NCI-H1930 (cell line): ENCODE data around the gene MALSU1.

Experiments
- DNase-seq, 2 experiments: peaks; one replicate each; lab custom pipeline; 2025; lab: John Stamatoyannopoulos, UW

Gene MALSU1

GRCh38 chr7:23298885-23299769 lies at the start of gene MALSU1:
TSS of gene MALSU1 (plus strand) at chr7:23299339. CDS start at chr7:23299353, 14 bp downstream.
- peak; percentile 95 for DNase-seq

DNA sequence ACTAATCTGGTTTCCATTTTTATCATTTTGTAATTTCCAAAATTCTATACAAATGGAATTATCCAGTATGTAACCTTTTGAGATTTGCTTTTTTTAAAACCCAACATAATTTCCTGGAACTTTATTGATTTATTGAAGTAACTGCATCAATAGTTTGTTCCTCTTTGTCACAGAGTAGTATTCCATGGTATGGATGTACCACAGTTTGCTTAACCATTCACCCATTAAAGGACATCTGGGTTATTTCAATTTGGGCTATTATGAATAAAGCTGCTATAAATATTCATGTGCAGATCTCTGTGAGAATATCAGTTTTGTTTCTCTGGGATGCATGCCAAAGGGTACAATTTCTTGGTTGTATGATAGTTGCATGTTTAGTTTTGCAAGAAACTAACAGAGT lies 49.7 kb upstream of the MALSU1 start:
- no peak for DNase-seq

DNA sequence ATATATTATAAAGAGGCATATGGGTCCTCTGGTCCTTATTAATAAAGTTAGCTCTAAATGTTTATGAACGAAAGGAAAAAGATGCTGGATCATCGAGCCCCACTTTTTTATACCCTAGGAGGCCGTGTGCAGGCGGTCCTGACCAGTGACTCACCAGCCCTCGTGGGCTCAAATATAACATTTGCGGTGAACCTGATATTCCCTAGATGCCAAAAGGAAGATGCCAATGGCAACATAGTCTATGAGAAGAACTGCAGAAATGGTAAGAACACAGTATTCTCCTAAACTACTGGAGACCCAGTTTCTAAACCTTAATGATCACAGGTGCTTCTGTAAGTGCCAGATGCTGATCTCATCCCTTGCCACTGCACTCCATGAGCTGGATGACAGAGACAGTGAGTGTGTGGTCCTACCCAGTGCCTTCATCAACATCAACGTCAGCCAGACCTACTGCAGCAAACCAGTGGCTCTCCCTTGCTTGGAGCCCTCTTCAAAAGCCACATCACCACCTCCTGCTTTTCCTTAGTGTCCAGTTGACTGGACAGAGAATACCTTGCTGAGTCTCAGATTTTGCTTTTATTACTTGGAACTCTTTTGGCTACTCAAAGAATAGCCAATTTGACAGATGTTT lies 45.0 kb upstream of the MALSU1 start:
- DNase-seq = no peak

GRCh38 chr7:23256731-23257130 lies 42.4 kb upstream of the MALSU1 start:
- no peak for DNase-seq

- DNase-seq = no peak
These were observed 38.8 kb upstream of the MALSU1 start for GRCh38 chr7:23260371-23260770.

DNA sequence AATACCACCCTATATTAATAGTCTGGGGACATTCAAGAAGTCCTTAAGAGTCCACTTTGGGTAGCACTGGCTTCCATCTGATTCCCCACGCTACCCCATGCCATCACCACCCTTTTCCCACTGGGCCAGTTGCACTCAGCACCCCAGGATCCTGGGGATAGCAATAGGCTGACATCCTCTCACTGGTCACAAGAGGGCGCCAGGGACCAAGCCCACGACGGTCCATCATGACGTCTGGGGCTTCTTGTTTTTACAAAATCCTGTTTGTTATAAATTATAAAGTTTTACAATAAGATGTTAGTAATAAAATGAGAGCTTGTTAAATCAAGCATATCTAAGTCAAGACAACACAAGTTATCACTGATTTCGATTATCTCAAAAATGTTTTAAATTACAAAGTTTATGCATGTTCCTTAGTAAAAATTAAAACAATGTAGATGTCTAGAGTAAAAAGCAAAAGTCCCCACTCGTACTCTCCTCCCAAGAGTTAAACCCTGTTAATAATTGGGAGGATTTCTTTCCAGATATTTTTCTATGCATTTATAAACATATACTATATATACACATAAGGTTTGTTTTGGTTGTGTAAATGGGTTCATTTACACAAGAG lies 37.2 kb upstream of the MALSU1 start:
- peak; percentile 14 to 19 for DNase-seq

DNA sequence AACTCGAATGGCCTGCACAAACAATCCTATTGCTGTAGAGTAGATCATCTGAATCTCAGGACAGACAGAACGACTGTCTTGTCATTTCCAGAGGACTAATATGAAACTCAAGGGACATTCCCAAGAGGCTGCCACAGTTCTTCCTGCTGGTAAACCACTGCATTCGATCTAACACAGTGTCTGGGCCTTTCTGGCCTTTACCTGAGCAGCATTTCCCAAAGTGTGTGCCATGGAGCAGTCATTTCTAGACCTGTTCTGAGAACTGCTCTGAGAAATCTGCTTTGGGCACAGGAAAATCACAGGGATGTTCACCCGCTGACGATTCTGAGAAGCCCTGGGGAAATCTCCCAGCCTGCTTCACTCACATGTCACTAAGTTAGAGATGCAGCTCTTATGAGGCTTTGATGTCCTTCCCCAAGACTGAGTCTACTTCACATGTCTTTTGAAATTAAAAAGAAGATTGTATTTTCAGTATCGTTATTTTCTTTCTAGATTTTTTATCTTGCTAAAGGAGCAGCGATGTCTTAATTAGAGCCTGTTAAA lies 34.2 kb upstream of the MALSU1 start:
- no peak for DNase-seq

DNA sequence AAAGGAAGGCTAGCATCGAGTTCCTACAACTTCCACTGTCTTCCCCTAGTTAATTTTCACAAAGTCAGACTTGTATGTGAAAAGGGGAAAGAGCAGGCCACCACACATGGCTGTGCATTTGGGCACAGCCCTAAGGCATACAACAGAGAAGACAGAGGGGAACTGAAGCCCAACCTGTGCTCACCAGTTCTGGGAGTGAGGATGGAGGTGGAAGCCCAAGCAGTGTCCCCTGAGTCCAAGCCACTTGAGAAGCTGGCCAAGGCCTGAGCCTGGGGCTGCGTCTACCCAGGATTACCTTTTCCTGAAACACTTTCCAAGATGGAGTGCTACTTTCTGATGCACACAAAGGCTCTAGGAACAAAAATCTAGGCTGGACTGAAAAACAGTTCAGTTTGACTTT lies 32.2 kb upstream of the MALSU1 start:
- DNase-seq = no peak

GRCh38 chr7:23267357-23267756 lies 31.8 kb upstream of the MALSU1 start:
- no peak for DNase-seq

DNA sequence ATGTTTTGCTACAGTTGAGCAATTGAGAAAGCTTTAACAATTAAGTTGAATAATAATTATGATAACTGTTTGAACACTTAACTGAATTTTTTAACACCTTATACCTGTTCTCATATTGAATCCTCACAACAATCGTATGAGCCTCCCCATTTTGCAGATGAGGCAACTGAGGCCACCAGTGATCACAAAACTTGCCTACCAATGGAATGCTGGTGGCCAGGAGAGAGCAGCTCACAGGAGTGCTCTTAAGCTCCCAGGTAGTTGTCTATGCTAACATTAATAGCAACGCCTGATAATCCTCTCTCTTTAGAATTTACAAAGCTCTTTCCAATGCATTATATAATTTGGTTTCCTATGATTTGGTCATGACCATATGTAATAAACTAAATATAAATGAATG lies 31.0 kb upstream of the MALSU1 start:
- DNase-seq = no peak

GRCh38 chr7:23268746-23269145 lies 30.4 kb upstream of the MALSU1 start:
- no peak for DNase-seq

DNA sequence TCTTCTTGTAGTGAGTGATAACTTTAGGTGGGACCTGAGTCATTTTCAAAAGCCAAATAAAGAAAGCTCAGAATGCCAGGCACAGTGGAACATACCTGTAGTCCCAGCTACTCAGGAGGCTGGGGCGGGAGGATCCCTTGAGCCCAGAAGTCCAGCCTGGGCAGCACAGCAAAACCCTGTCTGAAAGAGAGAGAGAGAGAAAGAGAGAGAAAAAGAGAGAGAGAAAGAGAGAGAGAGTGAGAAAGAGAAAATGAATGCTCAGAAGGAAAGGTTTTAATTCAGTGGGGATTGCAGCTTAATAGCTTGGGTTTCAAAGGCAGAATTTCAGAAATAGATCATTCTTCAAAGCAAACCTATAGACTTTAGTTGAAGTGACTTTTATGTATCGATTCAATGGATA lies 26.9 kb upstream of the MALSU1 start:
- DNase-seq = no peak

- DNase-seq = peak; percentile 85
These were observed 26.0 kb upstream of the MALSU1 start for GRCh38 chr7:23273141-23273599.

DNA sequence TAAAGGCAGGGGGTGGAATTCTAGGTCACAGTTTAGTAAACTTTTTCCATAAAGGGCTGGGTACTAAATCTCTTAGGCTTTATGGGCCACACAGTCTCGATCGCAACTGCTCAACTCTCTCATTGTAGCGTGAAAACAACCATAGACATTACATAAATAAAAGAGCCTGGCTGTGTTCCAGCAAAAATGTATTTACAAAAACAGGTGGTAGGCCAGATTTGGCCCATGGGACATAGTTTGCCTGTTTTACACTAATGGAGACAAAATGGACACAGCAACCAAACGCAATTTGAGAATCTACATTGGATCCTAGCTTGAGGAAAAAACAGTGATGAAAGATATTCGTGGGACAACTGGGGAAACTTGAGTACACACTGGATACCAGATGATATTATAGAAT lies 23.2 kb upstream of the MALSU1 start:
- DNase-seq = peak in 1 of 2 experiments; percentile 68

GRCh38 chr7:23276376-23276775 lies 22.8 kb upstream of the MALSU1 start:
- no peak for DNase-seq

GRCh38 chr7:23276947-23277346 lies 22.2 kb upstream of the MALSU1 start:
- DNase-seq = no peak

DNA sequence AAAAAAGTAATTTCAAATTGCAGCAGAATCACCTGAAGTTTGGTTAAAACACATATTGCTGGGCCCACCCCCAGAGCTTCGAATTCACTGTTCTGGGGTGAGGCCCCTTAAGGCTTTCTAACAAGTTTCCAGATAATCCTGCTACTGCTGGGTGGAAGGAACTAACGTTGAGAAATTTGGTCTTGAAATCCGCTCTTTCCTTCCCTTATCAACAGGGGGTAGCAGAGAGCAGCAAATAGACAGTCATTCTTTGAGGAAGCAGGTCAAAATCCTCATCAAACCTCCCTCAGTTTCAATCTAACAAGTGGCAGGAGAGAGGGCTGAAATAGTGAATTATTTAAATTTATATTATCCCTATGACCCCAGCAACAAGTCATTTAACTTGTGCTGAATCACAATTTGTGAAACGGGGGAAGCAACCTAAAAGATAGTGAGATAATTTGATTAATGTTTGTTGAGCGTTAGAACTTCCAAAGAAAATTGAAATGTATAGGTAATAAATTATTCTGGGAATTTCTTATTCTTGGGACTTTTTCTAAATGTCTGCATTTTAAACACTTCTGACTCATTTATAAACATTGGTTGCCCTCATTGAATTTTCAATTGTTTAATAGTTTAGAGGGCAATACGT lies 21.7 kb upstream of the MALSU1 start:
- peak in 1 of 2 experiments; percentile 8 for DNase-seq

GRCh38 chr7:23279819-23280525 lies 19.2 kb upstream of the MALSU1 start:
- DNase-seq = no peak

GRCh38 chr7:23283086-23283485 lies 16.1 kb upstream of the MALSU1 start:
- no peak for DNase-seq

- no peak for DNase-seq
These were observed 14.3 kb upstream of the MALSU1 start for GRCh38 chr7:23284871-23285270.
